Muscle of leg (tissue), 11 donors: ENCODE results near the gene SMARCA4. TPM values are rescaled to one million over a fixed set of nuclear protein-coding genes. Genes with fewer than 3 reads are reported as not detected.
A peak's percentile ranks its signal among the peaks of the same experiment; 100 is the strongest.
"Not testable (repeated sequence)": the region's sequence is repeated elsewhere in the genome, so short reads cannot be mapped to it uniquely, and the experiment has no call there.

Experiments
- DNase-seq: peaks from one replicate; pipeline ENCODE4 v3.0.0; 2013
- H3K27ac ChIP-seq: one replicate; pipeline ENCODE4 v1.5.1; 2013; ENCODE audit warnings: mild to moderate bottlenecking, low read length, control low read depth
- H3K27me3 ChIP-seq: one replicate; pipeline ENCODE4 v1.6.1; 2013; ENCODE audit warnings: low read length; ENCODE audit not compliant: control insufficient read depth, insufficient read depth
- H3K36me3 ChIP-seq: one replicate; pipeline ENCODE4 v1.6.1; 2013; ENCODE audit warnings: low read length; ENCODE audit not compliant: control insufficient read depth, insufficient read depth
- H3K4me1 ChIP-seq: one replicate; pipeline ENCODE4 v1.6.1; 2013; ENCODE audit warnings: low read length; ENCODE audit not compliant: control insufficient read depth, insufficient read depth
- H3K4me3 ChIP-seq: one replicate; pipeline ENCODE4 v1.5.1; 2013; ENCODE audit warnings: low read length, control low read depth
- H3K9me3 ChIP-seq: replicated peaks from 2 replicates; pipeline ENCODE4 v1.6.1; 2013; ENCODE audit warnings: low read depth, low read length; ENCODE audit not compliant: control insufficient read depth
- WGBS: methylation state at CpG from one replicate; pipeline ENCODE4 v1.1.5; 2013; ENCODE audit warnings: missing lambda C conversion rate; ENCODE audit not compliant: insufficient coverage; 5-methylcytosine and 5-hydroxymethylcytosine counted together
- polyA plus RNA-seq, 8 donors: library from polyadenylated mRNA; unstranded; fragments of 120-200 nt; gene quantifications; one replicate each; pipeline versions ENCODE4 v1.2.1 to v1.2.3, GENCODE V29; 2013; ENCODE audit warnings: inconsistent platforms in 1 of 8, low replicate concordance in 1 of 8; ENCODE audit not compliant: insufficient read length in 8 of 8, insufficient read depth in 1 of 8
- total RNA-seq: library from RNA; stranded (reverse); fragments of 120-200 nt; gene quantifications from one replicate; pipeline ENCODE4 v1.2.4, GENCODE V29; 2013

Gene SMARCA4
- total and polyA plus RNA-seq, 9 donors: 60.2 to 121 (median 101) TPM

- peaks cover 23% of the 10 kb centered on the region for H3K4me1 ChIP-seq
- not testable (repeated sequence) for H3K27me3 ChIP-seq, H3K36me3 ChIP-seq, DNase-seq, H3K9me3 ChIP-seq, H3K4me3 ChIP-seq, H3K27ac ChIP-seq
- WGBS: 96% methylated on average over 13 of the region's 19 CpGs
Observed at GRCh38 chr19:10959277-10959968, 1.4 kb upstream of the SMARCA4 start.

- WGBS: under 1% methylated on average over 89 of the region's 92 CpGs
- Histone ChIP-seq H3K27ac (peak overlapping the region; percentile 91), H3K4me3 (peak overlapping the region; percentile 89), H3K36me3 (peaks cover 4% of the 10 kb centered on the region), H3K9me3 (no peaks in the 10 kb centered on the region), H3K4me1 (peaks cover 34% of the 10 kb centered on the region), H3K27me3 (no peaks in the 10 kb centered on the region)
- peak; percentile 62 for DNase-seq
Observed at GRCh38 chr19:10961073-10961860, 437 bp downstream of the SMARCA4 start.

- no peak for DNase-seq
- no peaks in the 10 kb centered on the region for H3K27me3 ChIP-seq
- peaks cover 36% of the 10 kb centered on the region for H3K4me1 ChIP-seq
- H3K4me3 ChIP-seq: no peak overlapping the region
- peaks cover 4% of the 10 kb centered on the region for H3K36me3 ChIP-seq
- H3K9me3 ChIP-seq: no peaks in the 10 kb centered on the region
- WGBS: 91% methylated on average over 4 of the region's 10 CpGs
- H3K27ac ChIP-seq: no peak overlapping the region
Observed at GRCh38 chr19:10962863-10963262, 2.0 kb downstream of the SMARCA4 start.

GRCh38 chr19:10963865-10964264, 3.0 kb downstream of the SMARCA4 start:
- Histone ChIP-seq H3K4me3 (no peak overlapping the region), H3K4me1 (peaks cover 45% of the 10 kb centered on the region), H3K36me3 (peaks cover 4% of the 10 kb centered on the region), H3K27me3 (no peaks in the 10 kb centered on the region), H3K27ac (no peak overlapping the region), H3K9me3 (no peaks in the 10 kb centered on the region)
- DNase-seq: no peak
- WGBS: 81% methylated on average over 3 of the region's 4 CpGs

GRCh38 chr19:10964903-10965302, 4.1 kb downstream of the SMARCA4 start:
- Histone ChIP-seq H3K27ac (peak overlapping the region; percentile 21), H3K9me3 (no peaks in the 10 kb centered on the region), H3K36me3 (peaks cover 4% of the 10 kb centered on the region), H3K27me3 (no peaks in the 10 kb centered on the region), H3K4me1 (peaks cover 42% of the 10 kb centered on the region), H3K4me3 (no peak overlapping the region)
- DNase-seq: no peak
- 85% methylated on average over 3 of the region's 4 CpGs for WGBS

GRCh38 chr19:10965398-10965797, 4.6 kb downstream of the SMARCA4 start:
- 60% methylated on average over 1 of the region's 6 CpGs for WGBS
- no peak overlapping the region for H3K27ac ChIP-seq
- no peak overlapping the region for H3K4me3 ChIP-seq
- H3K9me3 ChIP-seq: no peaks in the 10 kb centered on the region
- peaks cover 41% of the 10 kb centered on the region for H3K4me1 ChIP-seq
- no peaks in the 10 kb centered on the region for H3K27me3 ChIP-seq
- no peak for DNase-seq
- H3K36me3 ChIP-seq: peaks cover 4% of the 10 kb centered on the region

GRCh38 chr19:10966809-10967208, 6.0 kb downstream of the SMARCA4 start:
- H3K4me1 ChIP-seq: peaks cover 42% of the 10 kb centered on the region
- no peaks in the 10 kb centered on the region for H3K9me3 ChIP-seq
- H3K36me3 ChIP-seq: peaks cover 4% of the 10 kb centered on the region
- DNase-seq: no peak
- no peaks in the 10 kb centered on the region for H3K27me3 ChIP-seq
- WGBS: 86% methylated on average over 7 of the region's 8 CpGs
- no peak overlapping the region for H3K27ac ChIP-seq
- no peak overlapping the region for H3K4me3 ChIP-seq

GRCh38 chr19:10968527-10969135, 7.8 kb downstream of the SMARCA4 start:
- H3K27me3 ChIP-seq: no peaks in the 10 kb centered on the region
- no peaks in the 10 kb centered on the region for H3K9me3 ChIP-seq
- no peak overlapping the region for H3K4me3 ChIP-seq
- 49% methylated on average over 6 of the region's 10 CpGs for WGBS
- peaks cover 9% of the 10 kb centered on the region for H3K36me3 ChIP-seq
- peaks cover 27% of the 10 kb centered on the region for H3K4me1 ChIP-seq
- DNase-seq: no peak
- H3K27ac ChIP-seq: peak overlapping the region; percentile 35

GRCh38 chr19:10971107-10971726, 10.4 kb downstream of the SMARCA4 start:
- Histone ChIP-seq H3K36me3 (peaks cover 5% of the 10 kb centered on the region), H3K4me3 (no peak overlapping the region), H3K4me1 (peaks cover 36% of the 10 kb centered on the region), H3K9me3 (no peaks in the 10 kb centered on the region), H3K27me3 (no peaks in the 10 kb centered on the region), H3K27ac (no peak overlapping the region)
- 82% methylated on average over 5 of the region's 8 CpGs for WGBS
- no peak for DNase-seq
